ENCODE measurements around the gene ATXN2L.

DNA sequence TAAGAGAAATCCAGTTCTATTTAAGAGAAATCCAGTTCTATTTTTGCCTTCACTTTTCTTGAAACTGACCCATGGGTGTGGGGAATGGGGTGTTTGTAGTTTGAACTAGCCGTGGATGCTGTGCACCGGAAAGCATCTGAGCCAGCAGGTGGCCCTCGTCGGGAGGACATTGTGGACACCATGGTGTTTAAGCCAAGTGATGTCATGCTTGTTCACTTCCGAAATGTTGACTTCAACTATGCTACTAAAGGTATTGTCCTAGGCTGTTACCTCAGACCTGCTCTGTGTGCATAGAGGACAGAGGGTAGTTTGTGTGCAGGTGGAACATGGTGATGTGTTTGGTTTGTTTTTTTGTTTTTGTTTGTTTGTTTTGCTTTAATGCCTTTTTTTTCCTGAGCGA lies 3.3 kb downstream of the ATXN2L start:
- TF ChIP-seq CTCF (IDR thresholded peaks at IDR 0.05) (no peak), POLR2A (IDR thresholded peaks at IDR 0.05) (no peak)

Measured in prostate gland (tissue), 2 donors.